CD4-positive, alpha-beta T cell treated with Interleukin-4 for 4 hours (primary cell): ENCODE data around the gene WASF2.
"Not testable (repeated sequence)": the region's sequence is repeated elsewhere in the genome, so short reads cannot be mapped to it uniquely, and the experiment has no call there.

Source experiments
- DNase-seq: peaks from one replicate; pipeline ENCODE4 v3.0.0-alpha.2; 2020

WASF2 gene

DNA sequence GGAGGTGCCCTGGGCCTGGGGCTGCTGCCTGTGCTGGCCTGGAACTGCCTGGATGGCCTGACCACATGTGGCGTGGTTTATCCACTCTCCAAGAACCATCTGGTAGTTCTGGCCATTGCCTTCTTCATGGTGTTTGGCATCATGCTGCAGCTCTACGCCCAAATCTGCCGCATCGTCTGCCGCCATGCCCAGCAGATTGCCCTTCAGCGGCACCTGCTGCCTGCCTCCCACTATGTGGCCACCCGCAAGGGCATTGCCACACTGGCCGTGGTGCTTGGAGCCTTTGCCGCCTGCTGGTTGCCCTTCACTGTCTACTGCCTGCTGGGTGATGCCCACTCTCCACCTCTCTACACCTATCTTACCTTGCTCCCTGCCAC is 95.7 kb downstream of the WASF2 start:
- DNase-seq = no peak

DNA sequence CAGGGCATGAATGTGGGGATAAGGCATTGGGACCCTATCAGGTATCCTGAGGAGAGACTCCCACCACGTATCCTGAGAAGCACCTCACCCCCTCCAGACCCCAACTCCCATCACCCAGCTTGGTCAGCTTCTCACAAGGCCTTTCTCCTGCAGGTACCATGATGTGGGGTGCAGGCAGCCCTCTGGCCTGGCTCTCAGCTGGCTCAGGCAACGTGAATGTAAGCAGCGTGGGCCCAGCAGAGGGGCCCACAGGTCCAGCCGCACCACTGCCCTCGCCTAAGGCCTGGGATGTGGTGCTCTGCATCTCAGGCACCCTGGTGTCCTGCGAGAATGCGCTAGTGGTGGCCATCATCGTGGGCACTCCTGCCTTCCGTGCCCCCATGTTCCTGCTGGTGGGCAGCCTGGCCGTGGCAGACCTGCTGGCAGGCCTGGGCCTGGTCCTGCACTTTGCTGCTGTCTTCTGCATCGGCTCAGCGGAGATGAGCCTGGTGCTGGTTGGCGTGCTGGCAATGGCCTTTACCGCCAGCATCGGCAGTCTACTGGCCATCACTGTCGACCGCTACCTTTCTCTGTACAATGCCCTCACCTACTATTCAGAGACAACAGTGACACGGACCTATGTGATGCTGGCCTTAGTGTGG is 96.2 kb downstream of the WASF2 start:
- no peak for DNase-seq

DNA sequence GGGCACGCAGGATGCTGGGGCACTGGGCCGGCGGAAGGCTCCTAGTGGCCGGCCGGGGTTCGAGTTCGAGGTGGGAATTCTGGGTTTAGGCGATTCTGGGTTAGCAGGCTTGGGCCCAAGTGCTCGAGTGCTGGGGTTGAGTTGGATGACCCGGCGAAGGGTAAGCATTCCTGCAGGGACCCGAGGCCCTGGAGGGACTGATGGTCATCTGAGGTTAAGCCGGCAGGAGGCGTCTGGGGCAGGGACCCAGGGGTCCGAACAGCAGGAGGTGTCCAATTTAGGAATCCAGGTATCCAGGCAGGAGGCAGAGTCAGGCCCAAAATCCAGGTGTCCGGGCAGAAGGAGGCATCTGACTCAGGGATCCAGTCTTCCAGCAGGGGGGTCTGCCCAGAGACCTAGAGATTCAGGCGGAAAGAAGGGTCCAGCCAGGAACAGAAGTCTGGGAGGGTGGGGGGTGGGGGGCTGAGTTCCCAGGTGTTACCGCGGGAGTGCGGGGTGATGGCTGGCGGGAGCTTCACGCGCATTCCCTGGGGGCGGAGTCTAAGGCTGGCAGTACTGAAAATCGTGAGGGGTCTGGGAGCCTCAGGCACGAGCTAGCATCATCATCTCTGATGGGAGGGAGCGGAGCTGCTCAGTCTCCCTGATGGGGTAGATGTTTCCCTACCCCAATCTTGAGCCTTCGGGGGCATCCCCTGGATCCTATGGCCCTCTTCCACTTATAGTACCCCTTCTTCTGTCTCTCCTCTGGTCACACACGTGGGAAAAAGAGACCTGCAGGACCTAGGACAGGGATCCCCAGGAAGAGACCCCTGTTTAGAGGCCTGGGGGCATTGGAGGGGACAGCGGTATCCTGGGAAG is 97.0 kb downstream of the WASF2 start:
- no peak for DNase-seq

DNA sequence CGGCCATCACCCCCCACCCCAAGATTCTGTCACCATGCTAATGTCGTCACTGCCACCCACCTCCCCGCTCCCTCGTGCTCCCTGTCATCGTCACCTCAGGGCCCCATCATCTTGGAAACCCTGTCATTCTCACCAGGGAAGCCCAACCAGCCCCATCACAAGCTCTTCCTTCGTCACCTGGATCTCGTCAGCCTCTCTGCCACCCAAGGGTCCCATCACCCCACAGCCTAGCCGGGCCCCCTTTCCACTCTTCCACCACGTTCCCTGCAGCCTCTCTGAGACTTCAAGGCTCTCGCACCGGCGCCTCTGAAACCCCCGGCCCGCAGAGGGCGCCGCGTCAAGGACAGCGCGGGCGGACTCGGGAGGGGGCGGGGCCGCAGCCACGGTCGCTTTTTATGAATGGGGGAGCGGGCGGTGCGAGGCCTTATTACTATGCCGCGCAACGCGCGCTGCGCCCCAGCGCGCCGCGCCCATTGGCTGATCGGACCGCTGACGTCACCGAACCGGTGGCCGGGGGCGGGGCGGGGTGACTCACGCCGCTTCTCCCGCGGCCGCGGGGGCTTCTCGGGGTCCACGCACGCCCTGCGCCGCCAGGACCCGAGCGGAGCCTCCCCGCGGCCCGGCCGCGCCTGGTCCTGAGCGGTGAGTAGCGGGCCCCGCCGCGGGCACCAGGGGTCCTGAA is 97.7 kb downstream of the WASF2 start, which contains the start of gene GPR3:
TSS of gene GPR3 (plus strand) at position 527 of the 682 bp plus-strand sequence. CDS start 1,177 bp downstream, outside the sequence.
- DNase-seq = peak; percentile 92

DNA sequence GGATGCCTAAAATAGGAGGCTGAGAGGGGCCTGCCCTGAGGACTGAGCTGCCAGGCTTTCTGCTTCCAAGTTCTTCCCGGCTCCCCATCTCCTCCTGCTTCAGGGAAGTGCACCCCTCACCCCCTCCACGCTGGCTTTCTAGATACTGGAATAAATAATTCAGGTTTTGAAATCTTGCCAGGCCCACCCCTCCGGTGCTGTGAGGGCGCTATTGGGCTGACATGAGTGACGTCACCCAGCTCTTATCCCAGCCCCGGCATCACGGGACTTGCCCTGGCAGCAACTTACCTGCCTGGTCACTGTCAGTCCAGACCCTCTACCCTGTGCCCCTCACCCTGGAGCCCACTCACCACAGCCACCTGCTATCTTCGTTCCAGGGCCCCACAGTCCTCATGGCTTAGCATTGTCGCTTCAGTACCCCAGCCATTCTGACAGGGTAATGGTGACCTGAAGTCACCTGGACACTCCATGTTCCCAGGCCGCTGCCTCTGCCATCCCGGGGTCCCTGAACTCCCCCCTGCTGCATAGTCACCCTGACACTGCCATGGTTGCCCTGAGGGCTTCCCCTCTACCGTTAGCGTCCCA is 98.4 kb downstream of the WASF2 start:
- peak; percentile 15 for DNase-seq

DNA sequence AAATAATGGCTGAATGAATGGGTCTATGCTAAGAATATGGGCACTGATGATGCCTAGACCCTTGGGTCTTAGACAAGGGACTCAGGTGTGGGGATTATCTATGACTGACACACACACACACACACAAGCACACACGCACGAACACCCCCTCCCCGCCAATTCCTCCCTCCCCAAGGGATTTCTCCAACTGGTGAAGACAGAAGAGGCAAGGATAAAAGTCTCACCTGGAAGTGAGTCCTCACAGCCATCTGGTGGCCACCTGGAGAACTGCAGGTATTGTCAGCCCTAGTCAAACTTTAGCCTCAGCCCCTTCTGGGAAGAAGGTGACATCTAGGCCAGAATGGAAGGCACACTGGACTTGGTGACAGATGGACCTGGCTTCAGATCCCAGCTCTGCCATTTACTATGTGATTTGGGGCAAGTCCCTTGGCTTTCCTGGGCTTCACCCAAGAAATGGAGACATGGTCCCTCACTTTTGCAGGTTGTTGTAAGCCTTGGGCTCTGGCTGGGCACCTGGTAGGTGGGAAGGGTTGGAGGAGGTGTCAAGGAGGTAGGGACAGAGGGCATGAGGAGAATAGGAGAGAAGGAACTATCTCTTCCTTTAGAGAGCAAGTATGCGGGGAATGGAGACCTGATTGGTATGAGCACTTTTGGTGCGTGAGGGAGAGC is 101.5 kb downstream of the WASF2 start:
- peak; percentile 74 for DNase-seq

DNA sequence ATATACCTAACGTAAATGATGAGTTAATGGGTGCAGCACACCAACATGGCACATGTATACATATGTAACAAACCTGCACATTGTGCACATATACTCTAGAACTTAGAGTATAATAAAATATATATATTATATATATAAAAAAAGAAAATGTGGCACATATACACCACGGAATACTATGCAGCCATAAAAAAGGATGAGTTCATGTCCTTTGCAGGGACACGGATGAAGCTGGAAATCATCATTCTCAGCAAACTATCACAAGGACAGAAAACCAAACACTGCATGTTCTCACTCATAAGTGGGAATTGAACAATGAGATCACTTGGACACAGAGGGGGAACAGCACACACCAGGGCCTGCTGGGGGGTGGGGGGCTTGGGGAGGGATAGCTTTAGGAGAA is 105.2 kb downstream of the WASF2 start:
- not testable (repeated sequence) for DNase-seq

DNA sequence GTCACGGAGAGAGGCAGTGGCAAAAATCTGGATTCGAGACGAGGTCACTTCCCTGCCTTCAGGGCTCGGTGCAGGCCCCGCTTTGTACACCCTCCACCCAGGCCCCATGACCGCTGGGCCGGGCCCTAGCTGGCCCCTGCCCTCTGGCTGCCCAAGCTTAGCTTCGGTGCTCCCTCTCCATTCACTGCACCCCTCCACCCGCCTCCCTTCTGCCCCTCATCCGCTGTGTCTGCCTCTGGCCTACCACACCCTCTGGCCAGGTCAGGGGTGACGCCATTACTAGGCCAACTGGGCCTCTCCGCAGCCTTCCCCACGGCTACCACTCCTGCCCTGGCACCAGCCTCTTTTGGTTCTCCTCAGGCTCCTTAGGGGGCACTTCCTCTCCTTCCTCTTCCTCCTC is 106.3 kb downstream of the WASF2 start:
- DNase-seq = no peak

DNA sequence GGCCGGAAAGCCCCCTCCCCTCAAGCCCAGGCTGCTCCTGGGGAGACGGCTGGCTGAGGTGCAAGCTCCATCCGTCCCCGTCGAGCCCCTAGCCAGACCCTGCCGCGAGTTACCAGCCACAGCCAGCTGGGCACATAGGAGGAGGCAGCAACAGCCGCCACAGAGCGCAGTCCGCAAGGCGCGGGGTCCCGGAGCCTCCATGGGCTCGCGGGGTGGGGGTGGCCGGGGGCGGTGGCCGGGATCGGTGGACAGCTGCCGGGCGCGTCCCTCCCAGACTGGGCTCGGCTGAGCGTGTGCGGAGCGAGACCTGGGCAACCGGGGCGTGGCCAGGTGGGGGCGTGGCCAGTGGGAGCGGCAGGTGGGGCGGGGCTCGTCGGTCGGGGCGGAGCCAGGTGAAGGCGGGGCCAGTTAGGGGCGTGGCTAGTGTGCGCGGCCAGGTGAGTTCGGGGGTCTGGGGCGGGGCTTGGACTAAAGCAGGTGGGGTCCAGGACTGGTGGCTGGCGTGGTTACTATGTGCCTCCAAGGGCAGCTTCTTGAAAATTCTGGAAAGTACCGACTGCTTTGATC is 106.8 kb downstream of the WASF2 start, which contains the start of gene CD164L2:
TSS of gene CD164L2 (minus strand) at position 295 of the 567 bp plus-strand sequence. CDS start at position 201, 94 bp downstream.
- DNase-seq = no peak

DNA sequence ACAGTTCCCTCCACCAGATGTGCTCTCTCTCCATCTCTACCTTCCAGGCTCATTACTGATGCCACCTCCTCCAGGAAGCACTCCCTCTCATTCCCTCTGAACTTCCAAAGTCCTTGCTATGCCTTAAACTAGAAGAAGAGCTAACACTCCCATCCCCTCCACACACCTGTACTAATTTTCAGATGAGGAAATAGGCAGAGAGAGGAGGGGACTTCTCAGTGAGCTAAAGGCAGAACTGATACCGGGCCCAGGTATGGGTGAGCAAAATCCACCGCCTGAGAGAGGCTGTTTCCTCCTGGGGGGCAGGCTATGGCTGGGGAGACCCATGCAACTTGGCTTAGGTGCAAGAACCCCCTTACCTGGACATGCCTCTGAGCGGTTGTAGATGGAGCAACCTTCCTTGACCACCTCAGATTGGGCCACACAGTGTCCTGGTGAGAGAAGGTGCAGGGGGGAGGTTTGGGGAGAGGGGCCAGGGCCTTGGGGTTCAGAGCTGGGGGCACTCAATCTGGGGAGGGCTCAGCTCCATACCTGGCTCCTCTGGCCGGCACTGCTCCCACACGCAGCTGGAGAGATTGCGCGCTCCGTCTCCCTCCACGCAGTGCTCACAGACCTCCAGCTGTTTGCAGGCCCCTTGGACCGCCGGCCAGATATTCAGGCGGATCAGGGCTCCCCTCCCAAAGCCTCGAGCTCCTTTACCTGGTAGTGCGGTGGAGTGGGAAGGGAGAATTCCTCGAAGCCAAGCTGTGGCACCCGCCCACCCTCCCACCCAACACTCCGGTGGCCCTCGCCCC is 107.8 kb downstream of the WASF2 start:
- no peak for DNase-seq

DNA sequence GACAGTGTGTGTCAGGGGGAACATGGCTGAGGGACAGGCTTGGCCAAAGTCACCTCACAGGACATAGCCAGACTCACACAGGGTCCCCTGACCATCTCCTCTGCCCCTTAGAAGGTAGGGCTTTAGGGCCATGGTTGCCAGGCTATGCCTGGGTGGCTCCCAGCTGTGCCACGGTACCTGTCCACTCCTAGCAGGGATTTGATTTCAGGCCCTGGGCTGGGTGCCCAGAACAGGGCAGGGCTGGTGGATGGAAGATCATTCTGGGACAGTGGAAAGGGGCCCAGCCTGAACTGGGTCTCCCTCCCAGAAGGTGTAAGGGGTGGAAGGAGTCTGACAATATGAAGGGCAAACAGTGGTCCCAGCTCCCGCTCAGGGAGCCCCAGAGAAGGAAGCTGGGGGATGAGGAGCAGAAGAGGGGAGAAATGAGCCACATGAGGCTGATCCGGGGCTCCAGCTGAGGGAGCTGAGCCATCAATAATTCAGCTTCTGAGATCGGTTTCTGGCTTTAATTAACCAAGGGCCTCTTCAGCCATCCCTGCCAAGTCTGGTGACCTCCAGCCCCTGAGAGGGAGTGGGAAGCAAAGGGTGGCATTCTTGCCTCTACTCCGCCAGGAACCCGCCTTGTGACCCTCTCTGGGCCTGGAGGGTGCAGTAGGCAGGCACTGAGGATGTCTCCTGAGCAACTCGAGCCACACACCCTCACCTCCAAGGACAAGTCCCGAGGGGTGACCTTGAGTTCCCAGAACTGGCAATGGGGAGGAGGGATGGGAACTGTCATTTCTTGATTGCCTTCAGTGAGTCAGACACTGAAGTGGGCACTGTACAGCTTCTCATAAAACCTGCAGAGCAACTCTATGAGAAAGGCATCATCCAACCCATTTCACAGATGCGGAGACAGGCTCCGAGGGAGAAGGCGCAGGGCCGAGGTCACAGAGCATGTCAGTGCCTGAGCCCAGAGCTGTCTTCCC is 108.9 kb downstream of the WASF2 start:
- DNase-seq = no peak

DNA sequence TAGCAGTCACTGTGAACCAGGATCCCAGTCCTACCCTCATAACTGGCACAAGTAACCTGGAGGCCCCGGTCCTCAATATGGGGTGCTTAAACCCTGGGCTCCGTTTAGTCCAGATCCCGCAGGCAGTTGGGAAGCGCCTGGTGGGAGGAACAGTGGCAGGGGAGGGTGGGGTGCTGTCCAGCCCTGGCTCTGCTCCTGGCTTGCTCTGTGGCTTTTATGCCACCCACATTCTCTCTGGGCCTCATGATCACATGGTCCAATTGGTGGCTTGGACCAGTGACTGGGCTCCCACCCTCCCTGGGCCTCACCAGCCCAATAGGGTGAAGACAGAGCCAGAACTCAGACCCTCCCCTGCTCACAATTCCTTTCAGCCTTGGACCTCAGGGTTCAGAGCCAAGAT is 109.7 kb downstream of the WASF2 start:
- DNase-seq = no peak

DNA sequence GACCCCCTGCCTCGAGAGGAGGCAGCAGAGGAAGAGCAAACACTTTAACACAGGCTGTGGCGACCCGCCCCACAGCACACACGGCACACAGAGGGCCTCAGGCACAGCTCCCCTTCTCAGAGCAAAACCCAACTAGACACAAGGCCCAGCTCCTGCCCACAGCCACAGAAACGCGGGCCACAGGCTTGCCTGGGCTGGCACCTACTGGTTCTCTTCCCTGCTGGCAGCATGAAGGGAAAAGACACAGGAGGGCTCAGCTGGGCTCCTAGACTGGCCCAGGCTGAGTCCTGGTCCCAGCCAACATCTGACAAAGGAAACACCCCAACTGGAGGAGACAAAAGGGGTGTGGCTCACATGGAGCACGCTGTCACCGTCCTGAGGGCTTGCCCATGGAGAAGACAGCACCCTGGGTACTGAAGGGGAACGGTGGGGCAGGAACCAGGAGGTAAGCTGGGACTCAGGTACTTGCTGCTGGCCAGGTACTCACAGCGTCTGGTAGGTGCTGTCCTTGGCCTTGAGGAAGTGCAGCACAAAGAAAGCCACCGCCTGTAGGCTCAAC is 110.3 kb downstream of the WASF2 start:
- no peak for DNase-seq

DNA sequence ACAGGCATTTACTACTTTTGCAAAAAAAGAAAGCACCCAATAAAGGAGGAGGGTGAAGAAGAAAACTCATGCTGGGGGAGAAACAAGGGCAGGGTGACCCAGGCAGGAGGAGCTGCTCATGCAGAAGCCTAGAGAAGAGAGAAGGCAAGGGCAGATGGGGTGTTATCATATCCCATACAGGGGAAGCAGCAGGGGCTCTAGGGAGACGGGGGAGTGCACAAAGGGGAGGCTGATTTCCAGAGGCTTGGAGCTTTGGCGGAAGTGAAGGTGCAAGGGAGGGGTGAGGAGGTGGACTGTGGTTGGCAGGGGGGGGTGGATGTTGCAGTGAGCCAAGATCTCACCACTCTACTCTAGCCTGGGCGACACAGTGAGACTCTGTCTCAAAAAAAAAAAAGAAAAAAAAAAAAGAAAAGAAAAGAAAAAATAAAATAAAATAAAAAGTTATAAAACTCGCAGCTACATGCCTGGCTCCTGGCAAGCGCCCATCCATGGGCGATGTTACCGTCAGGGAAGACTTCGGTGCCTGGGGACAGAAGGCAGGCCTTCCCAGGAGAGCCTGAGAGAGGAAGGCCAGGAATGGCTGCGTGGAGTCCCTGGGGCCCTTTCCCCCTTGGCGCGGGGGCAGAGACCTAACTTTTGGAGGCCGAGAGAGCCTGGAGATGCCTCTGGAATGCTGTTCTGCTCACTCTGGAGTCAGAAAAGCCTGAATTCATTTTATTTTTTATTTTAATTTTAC is 112.0 kb downstream of the WASF2 start:
- DNase-seq = no peak

DNA sequence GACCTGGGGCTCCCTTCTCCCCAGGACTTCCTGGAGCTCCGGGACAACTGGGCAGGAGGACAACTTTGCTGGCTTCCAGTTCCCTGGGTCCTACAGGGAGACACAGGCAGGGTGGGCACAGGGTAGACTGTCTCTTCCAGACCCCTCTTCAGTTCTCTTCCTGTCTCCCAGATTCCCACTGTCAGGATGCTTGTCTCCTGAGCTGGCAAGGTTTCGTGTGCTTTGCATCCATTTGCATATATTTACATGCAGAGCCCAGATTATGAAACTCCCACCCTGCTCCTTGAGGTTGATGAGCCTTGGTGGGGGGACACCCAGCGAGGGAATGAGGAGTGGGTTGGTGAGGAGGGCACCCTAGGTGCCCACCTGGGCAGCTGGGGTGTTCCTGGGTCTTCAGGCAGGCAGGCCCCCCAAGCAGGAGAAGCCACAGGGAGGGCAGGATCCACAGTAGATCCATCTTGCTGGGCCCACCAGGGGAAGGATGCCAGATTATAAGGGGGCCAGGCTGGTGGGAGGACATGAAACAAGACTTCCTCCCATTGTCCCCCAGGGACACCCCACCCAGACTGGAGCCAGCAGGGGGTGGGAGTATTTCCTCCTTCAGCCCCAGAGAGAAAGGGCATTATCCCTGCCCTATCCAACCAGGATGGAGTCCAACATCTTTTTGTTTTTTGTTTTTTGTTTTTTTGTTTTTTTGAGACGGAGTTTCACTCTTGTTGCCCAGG is 115.4 kb downstream of the WASF2 start, which contains the start of gene FCN3:
TSS of gene FCN3 (minus strand) at position 463 of the 725 bp plus-strand sequence. CDS start at position 457, 6 bp downstream.
- no peak for DNase-seq

DNA sequence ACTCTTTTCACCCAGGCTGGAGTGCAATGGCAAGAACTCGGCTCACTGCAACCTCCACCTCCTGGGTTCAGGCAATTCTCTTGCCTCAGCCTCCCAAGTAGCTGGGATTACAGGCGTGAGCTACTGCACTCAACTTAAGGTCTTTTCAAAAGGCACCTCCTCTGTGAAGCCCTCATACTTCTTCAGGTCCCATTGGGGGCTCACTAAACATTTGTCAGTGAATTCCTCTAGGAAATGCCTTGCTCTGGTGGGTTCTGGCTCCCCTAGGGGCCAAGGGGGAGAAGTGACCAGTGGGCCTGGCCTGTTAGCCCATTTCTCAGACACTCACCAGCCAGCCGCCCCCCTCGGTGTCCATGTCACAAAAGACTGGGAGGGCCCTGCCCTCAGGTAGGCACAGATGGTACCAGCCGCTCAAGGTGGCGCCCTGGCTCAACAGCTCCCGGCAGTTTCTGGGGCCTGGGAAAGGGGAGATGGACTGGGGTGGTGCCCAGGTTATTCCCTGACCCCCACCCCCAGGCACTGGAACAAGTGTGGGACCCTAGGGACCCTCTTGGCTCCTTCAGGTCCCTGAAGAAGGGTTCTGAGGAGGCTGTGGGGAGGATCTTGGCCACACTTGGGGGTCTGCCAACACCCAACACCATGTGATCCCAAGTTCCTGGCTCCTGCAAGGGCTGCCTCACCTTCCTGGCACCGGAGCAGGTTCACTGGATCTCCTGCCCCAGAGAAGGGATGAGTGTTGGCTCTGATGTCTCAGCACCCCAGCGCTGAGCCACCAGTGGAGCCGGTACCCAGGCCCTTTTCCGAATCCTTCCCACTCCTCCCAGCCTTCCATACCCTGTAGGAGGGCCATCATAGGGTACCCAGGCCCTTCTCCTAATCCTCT is 116.9 kb downstream of the WASF2 start:
- DNase-seq = no peak
